WTC11 (cell line): ENCODE measurements around the gene CD300LG.

Experiments used
- TF ChIP-seq, protein P1 (sequence below): fragments of 200-600 bp; IDR thresholded peaks from 2 replicates; pipeline ENCODE4 v1.8.0; 2022; ENCODE audit warnings: antibody characterized with exemption
- TF ChIP-seq, protein P2 (sequence below): sonication (generic); formaldehyde crosslinking; IDR thresholded peaks from 2 replicates; pipeline ENCODE4 v1.8.0; 2023; ENCODE audit warnings: mild to moderate bottlenecking, missing genetic modification reagents

DNA sequence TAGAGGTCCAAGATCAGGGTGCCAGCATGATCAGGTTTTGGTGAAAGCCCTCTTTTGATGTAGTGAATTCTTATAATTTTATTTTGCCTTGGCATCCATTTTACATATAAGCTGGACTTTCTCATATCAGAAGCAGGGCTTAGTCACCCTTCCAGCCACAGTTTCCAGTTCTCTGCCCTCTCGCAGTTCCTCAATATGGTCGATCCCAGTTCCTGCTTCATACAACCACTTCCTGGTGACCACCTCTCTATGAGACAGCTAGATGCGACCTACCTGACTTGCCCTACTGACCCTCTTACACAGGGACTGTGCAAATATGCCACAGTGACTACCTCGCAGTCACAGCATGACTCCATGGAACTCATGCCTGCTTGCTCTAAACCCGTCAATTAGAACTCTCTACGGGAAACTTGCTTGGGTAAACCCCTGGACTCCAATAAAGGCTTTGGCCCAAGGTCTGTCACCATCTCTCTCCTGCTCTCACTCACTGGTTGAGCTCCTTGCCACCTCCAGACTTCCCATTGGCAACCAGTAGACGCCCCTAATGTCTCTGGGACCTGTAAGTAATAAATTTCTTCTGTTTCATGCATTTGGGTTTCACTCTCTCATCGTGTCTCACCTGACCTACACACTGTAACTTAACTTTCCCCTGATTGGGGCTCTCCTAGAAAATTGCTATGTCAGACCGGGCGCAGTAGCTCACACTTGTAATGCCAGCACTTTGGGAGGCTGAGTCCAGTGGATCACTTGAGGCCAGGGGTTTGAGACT, 21.4 kb downstream of the CD300LG start:
- TF ChIP-seq, protein P1, sequence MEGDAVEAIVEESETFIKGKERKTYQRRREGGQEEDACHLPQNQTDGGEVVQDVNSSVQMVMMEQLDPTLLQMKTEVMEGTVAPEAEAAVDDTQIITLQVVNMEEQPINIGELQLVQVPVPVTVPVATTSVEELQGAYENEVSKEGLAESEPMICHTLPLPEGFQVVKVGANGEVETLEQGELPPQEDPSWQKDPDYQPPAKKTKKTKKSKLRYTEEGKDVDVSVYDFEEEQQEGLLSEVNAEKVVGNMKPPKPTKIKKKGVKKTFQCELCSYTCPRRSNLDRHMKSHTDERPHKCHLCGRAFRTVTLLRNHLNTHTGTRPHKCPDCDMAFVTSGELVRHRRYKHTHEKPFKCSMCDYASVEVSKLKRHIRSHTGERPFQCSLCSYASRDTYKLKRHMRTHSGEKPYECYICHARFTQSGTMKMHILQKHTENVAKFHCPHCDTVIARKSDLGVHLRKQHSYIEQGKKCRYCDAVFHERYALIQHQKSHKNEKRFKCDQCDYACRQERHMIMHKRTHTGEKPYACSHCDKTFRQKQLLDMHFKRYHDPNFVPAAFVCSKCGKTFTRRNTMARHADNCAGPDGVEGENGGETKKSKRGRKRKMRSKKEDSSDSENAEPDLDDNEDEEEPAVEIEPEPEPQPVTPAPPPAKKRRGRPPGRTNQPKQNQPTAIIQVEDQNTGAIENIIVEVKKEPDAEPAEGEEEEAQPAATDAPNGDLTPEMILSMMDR, result no peak
- TF ChIP-seq, protein P2, sequence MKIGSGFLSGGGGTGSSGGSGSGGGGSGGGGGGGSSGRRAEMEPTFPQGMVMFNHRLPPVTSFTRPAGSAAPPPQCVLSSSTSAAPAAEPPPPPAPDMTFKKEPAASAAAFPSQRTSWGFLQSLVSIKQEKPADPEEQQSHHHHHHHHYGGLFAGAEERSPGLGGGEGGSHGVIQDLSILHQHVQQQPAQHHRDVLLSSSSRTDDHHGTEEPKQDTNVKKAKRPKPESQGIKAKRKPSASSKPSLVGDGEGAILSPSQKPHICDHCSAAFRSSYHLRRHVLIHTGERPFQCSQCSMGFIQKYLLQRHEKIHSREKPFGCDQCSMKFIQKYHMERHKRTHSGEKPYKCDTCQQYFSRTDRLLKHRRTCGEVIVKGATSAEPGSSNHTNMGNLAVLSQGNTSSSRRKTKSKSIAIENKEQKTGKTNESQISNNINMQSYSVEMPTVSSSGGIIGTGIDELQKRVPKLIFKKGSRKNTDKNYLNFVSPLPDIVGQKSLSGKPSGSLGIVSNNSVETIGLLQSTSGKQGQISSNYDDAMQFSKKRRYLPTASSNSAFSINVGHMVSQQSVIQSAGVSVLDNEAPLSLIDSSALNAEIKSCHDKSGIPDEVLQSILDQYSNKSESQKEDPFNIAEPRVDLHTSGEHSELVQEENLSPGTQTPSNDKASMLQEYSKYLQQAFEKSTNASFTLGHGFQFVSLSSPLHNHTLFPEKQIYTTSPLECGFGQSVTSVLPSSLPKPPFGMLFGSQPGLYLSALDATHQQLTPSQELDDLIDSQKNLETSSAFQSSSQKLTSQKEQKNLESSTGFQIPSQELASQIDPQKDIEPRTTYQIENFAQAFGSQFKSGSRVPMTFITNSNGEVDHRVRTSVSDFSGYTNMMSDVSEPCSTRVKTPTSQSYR, result no peak
